Memory B cell (primary cell): ENCODE results near the gene WDR91.
A peak's percentile ranks its signal among the peaks of the same experiment; 100 is the strongest.
"Not testable (repeated sequence)": the region's sequence is repeated elsewhere in the genome, so short reads cannot be mapped to it uniquely, and the experiment has no call there.

ENCODE experiments used
- ATAC-seq: fragments of 150-1000 bp; cut with Tn5 transposase; 2 replicates; pipeline ENCODE4 v1.10.0; 2021; ENCODE audit warnings: low read depth, mild to moderate bottlenecking, moderate library complexity
- DNase-seq, 2 donors: peaks; one replicate each; pipeline ENCODE4 v3.0.0; 2022; ENCODE audit warnings: low spot score in 2 of 2
- H3K27ac Mint-ChIP-seq: one replicate; pipeline ENCODE4 v1.8.0; 2022; ENCODE audit warnings: mild to moderate bottlenecking, moderate library complexity, mixed read lengths
- H3K27me3 Mint-ChIP-seq: one replicate; pipeline ENCODE4 v1.8.0; 2022; ENCODE audit warnings: mixed read lengths
- H3K36me3 Mint-ChIP-seq: one replicate; pipeline ENCODE4 v1.8.0; 2022; ENCODE audit warnings: mild to moderate bottlenecking, mixed read lengths
- H3K4me1 Mint-ChIP-seq: one replicate; pipeline ENCODE4 v1.8.0; 2022; ENCODE audit warnings: mixed read lengths
- H3K4me3 Mint-ChIP-seq: one replicate; pipeline ENCODE4 v1.8.0; 2022; ENCODE audit warnings: mild to moderate bottlenecking, moderate library complexity, mixed read lengths
- H3K9me3 Mint-ChIP-seq: one replicate; pipeline ENCODE4 v1.8.0; 2022; ENCODE audit warnings: mixed read lengths

Gene WDR91

DNA sequence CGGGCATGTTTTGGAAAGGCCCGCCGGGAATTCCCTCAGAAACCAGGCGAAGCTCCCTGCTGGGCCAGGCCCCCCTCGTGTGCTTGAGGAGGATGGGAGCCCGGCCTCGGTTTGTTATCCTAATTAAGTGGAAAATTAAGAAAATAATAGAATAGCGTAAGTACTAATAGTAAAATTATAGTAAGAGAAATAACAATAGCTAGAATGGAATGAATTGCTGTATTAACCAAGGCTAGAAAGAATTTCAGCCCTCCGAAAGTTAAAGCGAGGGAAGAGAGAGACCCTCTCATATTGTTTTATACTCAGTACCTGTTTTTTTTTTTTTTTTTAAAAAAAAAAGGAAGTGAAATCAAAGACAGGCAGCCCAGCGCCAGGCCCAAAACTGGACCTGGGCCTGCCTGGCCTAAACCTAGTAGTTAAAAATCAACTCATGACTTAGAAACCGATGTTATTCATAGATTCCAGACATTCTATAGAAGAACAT lies 40.3 kb downstream of the WDR91 start:
- H3K4me1 Mint-ChIP-seq, result peaks cover 37% of the 10 kb centered on the region
- H3K9me3 Mint-ChIP-seq, H3K27me3 Mint-ChIP-seq, DNase-seq, H3K36me3 Mint-ChIP-seq: not testable (repeated sequence)
- ATAC-seq, result peak; percentile 42
- H3K27ac Mint-ChIP-seq, result peak overlapping the region; percentile 95
- H3K4me3 Mint-ChIP-seq, result peak overlapping the region; percentile 83

DNA sequence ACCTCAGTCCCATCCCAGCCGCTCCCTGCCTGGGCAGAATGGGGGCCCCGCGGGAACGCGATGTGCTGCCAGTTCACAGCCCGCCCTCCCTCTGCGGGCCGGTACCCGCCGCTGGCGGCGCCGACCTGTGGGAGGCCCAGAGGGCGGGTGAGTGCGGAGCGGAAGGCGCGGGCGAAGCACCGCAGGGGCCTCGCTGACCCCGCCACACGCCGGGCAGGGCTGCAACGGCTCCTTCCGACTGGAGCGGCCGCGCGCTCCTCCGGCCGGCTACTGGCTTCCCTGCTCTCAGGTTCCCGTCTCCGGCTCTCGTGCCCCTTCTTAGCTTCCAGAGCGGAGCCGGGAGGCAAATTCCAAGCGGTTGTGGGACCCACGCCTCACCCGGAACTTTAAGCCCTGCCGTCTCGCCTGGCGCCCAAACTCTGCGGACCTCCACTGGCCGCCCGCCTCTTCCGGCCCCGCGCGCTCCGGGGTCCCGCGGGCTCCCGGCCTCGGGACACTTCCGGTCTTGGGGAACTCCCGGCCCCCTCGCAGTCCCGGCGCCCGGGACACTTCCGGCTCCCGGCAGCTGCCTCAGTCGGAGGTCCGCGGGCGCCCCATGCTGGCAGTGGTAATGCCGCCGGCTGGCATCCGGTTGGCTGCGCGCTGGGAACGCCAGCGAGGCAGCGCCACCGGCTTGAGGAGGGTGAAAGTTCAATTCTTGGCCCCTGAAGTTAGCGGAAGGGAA lies 40.9 kb downstream of the WDR91 start, which contains the start of gene CYREN:
Gene CYREN (minus strand): TSS at position 434 of the 724 bp plus-strand sequence. CDS start 1,785 bp downstream, outside the sequence.
- Mint-ChIP-seq H3K27me3 (no peaks in the 10 kb centered on the region), H3K36me3 (peaks cover 7% of the 10 kb centered on the region), H3K9me3 (peaks cover 2% of the 10 kb centered on the region), H3K27ac (peak within 1 kb of the TSS; percentile 95), H3K4me1 (peaks cover 37% of the 10 kb centered on the region), H3K4me3 (peak within 1 kb of the TSS; percentile 83)
- DNase-seq (peak; percentile 79 to 82), ATAC-seq (peak; percentile 74)

DNA sequence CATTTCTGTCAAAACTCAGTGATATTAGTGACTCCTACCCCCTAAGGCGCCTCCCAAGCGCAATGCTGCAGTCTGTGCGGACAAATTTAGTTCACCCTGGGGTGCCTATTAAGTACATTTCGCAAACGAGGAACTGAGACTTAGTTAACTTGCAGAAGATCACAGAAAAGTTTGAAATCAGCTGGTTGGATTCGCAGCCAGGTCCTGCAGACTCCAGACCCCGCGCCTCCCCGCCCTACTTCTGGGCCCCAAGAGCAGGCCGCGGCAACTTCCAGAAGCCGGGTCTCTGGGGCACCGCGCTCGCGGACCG lies 41.4 kb downstream of the WDR91 start:
- Mint-ChIP-seq H3K27me3 (no peaks in the 10 kb centered on the region), H3K36me3 (peaks cover 7% of the 10 kb centered on the region), H3K9me3 (peaks cover 2% of the 10 kb centered on the region), H3K27ac (peak overlapping the region; percentile 95), H3K4me3 (peak overlapping the region; percentile 83), H3K4me1 (peaks cover 37% of the 10 kb centered on the region)
- DNase-seq (peak in 1 of 2 donors; percentile 71), ATAC-seq (peak; percentile 46)

DNA sequence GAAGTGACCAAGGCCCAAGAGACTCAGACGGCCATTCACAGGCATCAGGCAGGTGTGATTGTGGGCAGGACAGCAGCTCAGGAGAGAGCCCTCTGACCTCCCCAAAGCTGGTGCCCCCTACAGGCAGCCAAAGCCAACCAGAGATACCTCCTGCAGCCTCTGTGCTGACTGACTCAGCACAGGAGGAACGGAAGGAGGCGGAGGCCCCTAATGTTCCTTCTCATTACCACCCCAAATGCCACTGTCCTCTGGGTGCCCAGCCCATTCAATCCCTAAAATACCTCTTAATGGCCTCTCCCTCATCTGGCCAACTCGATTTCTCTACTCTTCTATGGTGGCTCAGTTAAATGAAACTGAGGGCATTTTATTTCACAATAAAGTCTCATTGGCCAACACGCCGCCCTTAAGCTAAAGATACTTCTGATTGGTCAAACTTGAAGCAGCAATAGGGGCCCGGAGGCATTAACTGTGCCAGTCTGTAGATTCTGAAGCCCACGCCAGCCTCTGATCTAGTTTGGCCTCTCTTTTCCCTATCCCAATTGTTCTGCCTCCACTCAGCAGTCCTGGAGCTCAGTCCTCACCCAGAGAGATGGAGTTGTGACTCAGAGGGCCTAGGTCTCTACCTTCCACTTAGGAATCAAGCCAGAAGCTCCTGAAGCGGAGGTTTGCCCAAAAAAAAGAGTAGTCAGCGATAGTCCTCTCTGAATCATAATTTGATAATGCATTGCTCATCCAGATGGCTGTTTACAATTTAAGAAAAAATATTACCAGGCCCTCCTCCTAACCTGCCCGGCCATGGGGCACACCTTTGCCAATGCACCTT lies 42.0 kb downstream of the WDR91 start:
- Mint-ChIP-seq H3K36me3 (peaks cover 7% of the 10 kb centered on the region), H3K4me1 (peaks cover 37% of the 10 kb centered on the region), H3K4me3 (peak overlapping the region; percentile 83), H3K27ac (peak overlapping the region; percentile 95), H3K27me3 (no peaks in the 10 kb centered on the region), H3K9me3 (peaks cover 2% of the 10 kb centered on the region)
- ATAC-seq, result peak; percentile 17
- peak; percentile 13 to 28 for DNase-seq

DNA sequence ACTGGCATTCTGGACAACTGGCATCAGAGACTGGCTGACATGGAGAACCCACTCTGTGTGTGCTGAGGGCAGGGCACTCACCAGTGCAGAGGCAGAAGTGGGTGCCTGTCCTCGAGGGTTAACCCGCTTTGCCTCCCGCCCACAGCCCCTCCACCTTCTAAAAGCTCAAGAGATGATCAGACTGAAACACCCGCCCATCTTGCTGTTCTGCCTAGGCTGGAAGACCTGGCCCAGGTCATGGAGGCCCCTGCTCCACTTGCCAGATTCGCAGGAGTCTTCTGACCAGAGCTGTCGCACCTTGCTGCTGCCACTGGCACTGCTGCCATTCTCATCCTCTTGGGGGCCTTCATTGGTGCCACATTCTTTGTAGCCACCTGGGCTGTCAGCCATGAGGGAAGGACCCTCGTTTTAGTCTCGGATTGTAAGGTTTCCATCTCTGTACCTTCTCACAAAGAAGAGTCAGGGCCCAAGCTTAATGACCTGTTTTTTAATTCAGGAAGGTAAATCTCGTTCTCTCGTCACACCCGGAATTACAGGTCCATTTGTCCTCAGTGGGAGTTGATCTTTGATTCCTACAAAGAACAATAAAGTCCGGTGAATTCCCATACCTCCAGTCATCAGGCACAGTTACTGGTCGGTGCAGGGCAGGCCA lies 42.7 kb downstream of the WDR91 start:
- Mint-ChIP-seq H3K4me1 (peaks cover 40% of the 10 kb centered on the region), H3K4me3 (peak overlapping the region; percentile 83), H3K9me3 (peaks cover 2% of the 10 kb centered on the region), H3K27ac (peak overlapping the region; percentile 95), H3K27me3 (no peaks in the 10 kb centered on the region), H3K36me3 (peaks cover 9% of the 10 kb centered on the region)
- DNase-seq (no peak), ATAC-seq (no peak)

DNA sequence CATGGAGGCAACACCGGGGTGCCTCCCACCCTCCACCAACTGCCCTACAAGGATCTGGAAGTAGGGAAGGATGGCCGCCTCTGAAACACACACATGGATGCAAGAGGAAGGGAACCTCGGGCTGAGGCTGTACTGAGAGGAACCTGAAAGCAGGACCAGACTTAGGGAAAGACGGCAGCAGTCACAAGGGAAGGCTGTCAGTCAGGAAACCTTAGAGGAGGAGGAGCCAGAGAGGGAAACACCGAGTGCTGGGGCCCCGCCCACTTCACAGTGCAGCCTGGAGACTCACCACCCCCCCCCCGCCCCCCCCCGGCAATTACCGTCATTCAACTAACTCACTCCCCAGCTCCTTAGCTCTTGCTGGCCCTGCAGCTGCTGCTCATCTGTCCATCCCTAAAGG lies 43.3 kb downstream of the WDR91 start:
- H3K36me3 Mint-ChIP-seq, result peaks cover 9% of the 10 kb centered on the region
- ATAC-seq, result no peak
- peak overlapping the region; percentile 8 for H3K4me3 Mint-ChIP-seq
- H3K9me3 Mint-ChIP-seq, result peaks cover 2% of the 10 kb centered on the region
- peaks cover 40% of the 10 kb centered on the region for H3K4me1 Mint-ChIP-seq
- H3K27me3 Mint-ChIP-seq, result no peaks in the 10 kb centered on the region
- peak in 1 of 2 donors; percentile 10 for DNase-seq
- H3K27ac Mint-ChIP-seq, result peak overlapping the region; percentile 95

DNA sequence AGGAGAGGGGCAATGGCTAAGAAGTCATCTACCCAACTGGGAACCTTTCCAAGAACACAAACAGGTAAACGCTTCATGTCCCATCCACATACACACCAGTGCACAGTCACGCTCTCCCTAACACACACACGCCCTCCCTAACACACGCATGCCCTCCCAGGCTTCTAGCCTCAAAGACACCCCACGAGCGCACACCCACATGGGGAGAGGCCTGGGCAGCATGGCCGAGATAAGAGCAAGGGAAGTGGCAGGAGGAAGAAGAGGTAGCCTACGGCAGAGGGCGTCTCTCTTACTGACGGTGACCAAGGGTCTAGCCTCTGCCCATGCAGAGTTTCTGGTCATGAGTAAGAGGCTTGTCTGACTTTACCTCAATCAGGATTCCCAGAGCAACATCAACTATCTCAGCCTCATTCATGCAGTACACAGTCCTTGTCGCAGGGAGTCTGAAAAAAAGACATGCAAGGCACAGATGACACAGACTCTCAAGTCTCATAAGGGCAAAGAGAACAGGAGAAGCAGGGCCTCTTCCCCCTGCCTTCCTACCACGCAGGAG lies 43.9 kb downstream of the WDR91 start:
- peak overlapping the region; percentile 95 for H3K27ac Mint-ChIP-seq
- peaks cover 11% of the 10 kb centered on the region for H3K36me3 Mint-ChIP-seq
- H3K9me3 Mint-ChIP-seq, result peaks cover 2% of the 10 kb centered on the region
- DNase-seq (peak in 1 of 2 donors; percentile 9), ATAC-seq (no peak)
- peaks cover 40% of the 10 kb centered on the region for H3K4me1 Mint-ChIP-seq
- H3K4me3 Mint-ChIP-seq, result no peak overlapping the region
- no peaks in the 10 kb centered on the region for H3K27me3 Mint-ChIP-seq

DNA sequence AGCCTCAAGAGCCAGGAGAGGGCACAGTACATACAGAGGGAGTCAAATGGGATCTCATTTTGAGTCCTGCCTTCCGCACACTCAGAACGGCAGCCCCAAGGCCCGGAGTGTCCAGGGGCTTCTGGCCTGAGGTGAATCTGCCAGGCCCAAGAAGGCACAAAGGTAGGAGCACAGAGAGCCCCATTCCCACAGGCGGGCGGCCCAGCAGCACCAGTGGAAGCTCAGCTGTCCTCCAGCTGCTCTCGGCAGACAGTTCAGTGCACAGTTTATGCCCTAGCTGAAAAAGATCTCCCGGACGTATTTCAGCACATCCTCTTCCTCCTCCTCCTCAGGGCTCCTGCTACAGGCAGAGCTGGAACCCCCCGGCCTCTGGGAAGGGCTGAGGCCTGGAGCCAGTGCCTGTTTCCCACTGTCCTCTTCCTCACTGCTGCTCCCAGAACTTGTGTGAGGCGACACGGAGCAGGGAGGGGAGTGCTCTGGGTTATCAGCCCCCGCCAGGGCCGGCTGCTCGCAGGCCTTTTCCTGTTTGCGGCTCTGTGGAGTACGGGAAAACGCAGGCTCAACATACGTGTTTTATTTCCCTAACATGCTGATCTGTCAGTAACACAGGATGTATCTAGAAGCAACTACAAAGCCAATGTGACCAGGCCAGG lies 44.9 kb downstream of the WDR91 start:
- no peak overlapping the region for H3K4me3 Mint-ChIP-seq

DNA sequence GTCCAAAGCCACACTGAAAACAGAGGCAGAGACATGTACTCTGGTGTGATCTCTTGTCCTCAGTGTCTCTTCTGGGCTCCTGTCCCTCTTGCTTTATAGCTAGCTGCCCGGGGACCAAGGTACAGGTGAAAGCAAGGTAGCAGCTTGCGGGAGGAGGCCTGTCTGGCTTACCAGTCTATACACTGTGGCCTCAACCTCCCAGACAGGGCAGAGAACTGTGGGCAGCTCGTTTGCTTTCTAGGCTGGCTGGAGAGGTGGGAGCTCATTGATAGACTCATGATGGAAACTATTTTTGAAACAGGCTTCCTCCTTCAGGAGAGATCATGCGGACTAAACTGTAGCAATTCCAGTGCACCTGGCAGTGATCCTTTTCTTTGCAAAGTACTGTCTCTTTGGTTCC lies 45.5 kb downstream of the WDR91 start:
- Mint-ChIP-seq H3K36me3 (peaks cover 22% of the 10 kb centered on the region), H3K27me3 (no peaks in the 10 kb centered on the region), H3K4me1 (peaks cover 42% of the 10 kb centered on the region), H3K27ac (peak overlapping the region; percentile 68), H3K4me3 (no peak overlapping the region), H3K9me3 (no peaks in the 10 kb centered on the region)
- DNase-seq, result no peak
- no peak for ATAC-seq

More for the DNA sequence above, 44.9 kb downstream of the WDR91 start:
- H3K9me3 Mint-ChIP-seq, result no peaks in the 10 kb centered on the region
- H3K27ac Mint-ChIP-seq, result peak overlapping the region; percentile 68
- ATAC-seq (no peak), DNase-seq (no peak)
- H3K4me1 Mint-ChIP-seq, result peaks cover 40% of the 10 kb centered on the region
- peaks cover 19% of the 10 kb centered on the region for H3K36me3 Mint-ChIP-seq
- no peaks in the 10 kb centered on the region for H3K27me3 Mint-ChIP-seq

DNA sequence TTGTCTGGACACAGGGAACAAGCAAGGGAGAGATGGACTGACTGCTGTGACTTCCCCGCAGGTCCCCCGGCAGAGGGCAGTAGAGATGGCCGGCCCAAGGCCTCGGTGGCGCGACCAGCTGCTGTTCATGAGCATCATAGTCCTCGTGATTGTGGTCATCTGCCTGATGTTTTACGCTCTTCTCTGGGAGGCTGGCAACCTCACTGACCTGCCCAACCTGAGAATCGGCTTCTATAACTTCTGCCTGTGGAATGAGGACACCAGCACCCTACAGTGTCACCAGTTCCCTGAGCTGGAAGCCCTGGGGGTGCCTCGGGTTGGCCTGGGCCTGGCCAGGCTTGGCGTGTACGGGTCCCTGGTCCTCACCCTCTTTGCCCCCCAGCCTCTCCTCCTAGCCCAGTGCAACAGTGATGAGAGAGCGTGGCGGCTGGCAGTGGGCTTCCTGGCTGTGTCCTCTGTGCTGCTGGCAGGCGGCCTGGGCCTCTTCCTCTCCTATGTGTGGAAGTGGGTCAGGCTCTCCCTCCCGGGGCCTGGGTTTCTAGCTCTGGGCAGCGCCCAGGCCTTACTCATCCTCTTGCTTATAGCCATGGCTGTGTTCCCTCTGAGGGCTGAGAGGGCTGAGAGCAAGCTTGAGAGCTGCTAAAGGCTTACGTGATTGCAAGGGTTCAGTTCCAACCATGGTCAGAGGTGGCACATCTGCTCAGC lies 46.8 kb downstream of the WDR91 start:
- peaks cover 22% of the 10 kb centered on the region for H3K36me3 Mint-ChIP-seq
- H3K27me3 Mint-ChIP-seq, result no peaks in the 10 kb centered on the region
- no peaks in the 10 kb centered on the region for H3K9me3 Mint-ChIP-seq
- DNase-seq, result peak in 1 of 2 donors; percentile 8
- no peak overlapping the region for H3K27ac Mint-ChIP-seq
- no peak for ATAC-seq
- H3K4me1 Mint-ChIP-seq, result peaks cover 46% of the 10 kb centered on the region
- no peak overlapping the region for H3K4me3 Mint-ChIP-seq

DNA sequence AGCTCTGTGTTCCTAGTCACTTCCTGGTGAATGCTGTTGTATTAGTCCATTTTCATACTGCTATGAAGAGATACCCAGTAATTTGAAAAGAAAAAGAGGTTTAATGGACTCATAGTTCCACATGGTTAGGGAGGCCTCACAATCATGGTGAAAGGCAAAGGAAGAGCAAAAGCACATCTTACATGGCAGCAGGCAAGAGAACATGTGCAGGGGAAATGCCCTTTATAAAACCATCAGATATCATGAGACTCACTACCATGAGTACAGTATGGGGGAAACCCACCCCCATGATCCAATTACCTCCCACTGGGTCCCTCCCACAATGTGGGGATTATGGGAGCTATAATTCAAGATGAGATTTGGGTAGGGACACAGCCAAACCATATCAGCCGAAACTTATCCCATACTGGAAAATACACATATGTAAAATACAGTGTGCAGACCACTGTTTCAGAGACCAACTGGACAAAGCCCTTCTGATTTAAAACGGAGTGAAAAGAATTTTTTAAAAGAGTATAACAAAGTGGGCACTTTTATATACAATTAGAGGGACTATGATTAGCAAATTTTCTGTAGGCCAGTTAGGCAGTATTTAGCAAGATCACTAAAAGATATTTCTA lies 48.8 kb downstream of the WDR91 start:
- ATAC-seq (no peak), DNase-seq (no peak)
- Mint-ChIP-seq H3K4me3 (no peak overlapping the region), H3K9me3 (no peaks in the 10 kb centered on the region), H3K27me3 (no peaks in the 10 kb centered on the region), H3K36me3 (peaks cover 21% of the 10 kb centered on the region), H3K4me1 (peaks cover 38% of the 10 kb centered on the region), H3K27ac (peak overlapping the region; percentile 86)

DNA sequence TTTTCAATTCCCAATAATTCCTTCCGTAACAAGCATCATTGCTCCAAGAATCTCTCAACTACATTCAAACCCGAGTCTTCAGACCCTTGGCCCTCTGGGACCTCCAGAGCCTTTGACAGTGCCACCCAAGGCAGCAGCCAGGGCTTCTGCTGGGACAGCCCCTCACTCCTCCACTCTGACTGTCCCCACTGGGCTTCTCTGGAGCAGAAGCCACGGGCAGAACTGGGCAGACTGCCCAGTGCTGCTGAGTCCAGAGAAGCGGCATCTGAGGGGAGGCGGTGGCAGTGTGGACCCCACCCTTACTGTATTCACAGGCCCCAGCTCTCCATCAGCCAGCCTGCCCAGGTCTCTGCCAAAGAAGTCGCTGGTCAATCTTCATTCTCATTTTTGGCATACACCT lies 49.7 kb downstream of the WDR91 start:
- H3K36me3 Mint-ChIP-seq, result peaks cover 26% of the 10 kb centered on the region
- DNase-seq, result peak in 1 of 2 donors; percentile 8
- no peaks in the 10 kb centered on the region for H3K27me3 Mint-ChIP-seq
- ATAC-seq, result no peak
- peak overlapping the region; percentile 86 for H3K27ac Mint-ChIP-seq
- peaks cover 4% of the 10 kb centered on the region for H3K9me3 Mint-ChIP-seq
- no peak overlapping the region for H3K4me3 Mint-ChIP-seq
- H3K4me1 Mint-ChIP-seq, result peaks cover 38% of the 10 kb centered on the region
